GM03348 (cell line): ENCODE measurements around the gene PTGR3.

Source experiments
- DNase-seq: peaks from one replicate; pipeline ENCODE4 v3.0.0; 2012; ENCODE audit warnings: low spot score

The PTGR3 gene

GRCh38 chr18:75234901-75235300 lies 26.0 kb upstream of the PTGR3 start:
- DNase-seq, result no peak

GRCh38 chr18:75231053-75231406 lies 22.1 kb upstream of the PTGR3 start:
- DNase-seq, result no peak

- no peak for DNase-seq
These were observed 21.5 kb upstream of the PTGR3 start for GRCh38 chr18:75230163-75231052.

- DNase-seq, result no peak
These were observed 20.5 kb upstream of the PTGR3 start for GRCh38 chr18:75229437-75229836.

GRCh38 chr18:75228967-75229366 lies 20.0 kb upstream of the PTGR3 start:
- DNase-seq, result no peak

- no peak for DNase-seq
These were observed 18.8 kb upstream of the PTGR3 start for GRCh38 chr18:75227535-75228296.

- DNase-seq, result no peak
These were observed 18.0 kb upstream of the PTGR3 start for GRCh38 chr18:75226956-75227316.

- DNase-seq, result no peak
These were observed 17.5 kb upstream of the PTGR3 start for GRCh38 chr18:75226286-75226955.

- DNase-seq, result no peak
These were observed 14.9 kb upstream of the PTGR3 start for GRCh38 chr18:75223687-75224347.

GRCh38 chr18:75222407-75222806 lies 13.5 kb upstream of the PTGR3 start:
- no peak for DNase-seq

GRCh38 chr18:75221897-75222296 lies 13.0 kb upstream of the PTGR3 start:
- DNase-seq, result no peak

GRCh38 chr18:75221397-75221796 lies 12.5 kb upstream of the PTGR3 start:
- DNase-seq, result no peak

- DNase-seq, result no peak
These were observed 11.8 kb upstream of the PTGR3 start for GRCh38 chr18:75220551-75221355.

- DNase-seq, result no peak
These were observed 10.9 kb upstream of the PTGR3 start for GRCh38 chr18:75219745-75220375.

GRCh38 chr18:75218065-75218923 lies 9.4 kb upstream of the PTGR3 start:
- no peak for DNase-seq

- no peak for DNase-seq
These were observed 8.2 kb upstream of the PTGR3 start for GRCh38 chr18:75216911-75217689.

- DNase-seq, result no peak
These were observed 7.4 kb upstream of the PTGR3 start for GRCh38 chr18:75216212-75216910.

GRCh38 chr18:75215663-75216062 lies 6.7 kb upstream of the PTGR3 start:
- no peak for DNase-seq
